GM12872 (cell line): ENCODE results near the gene RPS6KA2.

ENCODE experiments used
- TF ChIP-seq, protein P1 (sequence below): IDR thresholded peaks from 3 replicates; pipeline ENCODE4 v1.5.1; 2011; ENCODE audit warnings: low read depth, mild to moderate bottlenecking, low read length, moderate library complexity; ENCODE audit not compliant: insufficient read depth

Gene RPS6KA2

DNA sequence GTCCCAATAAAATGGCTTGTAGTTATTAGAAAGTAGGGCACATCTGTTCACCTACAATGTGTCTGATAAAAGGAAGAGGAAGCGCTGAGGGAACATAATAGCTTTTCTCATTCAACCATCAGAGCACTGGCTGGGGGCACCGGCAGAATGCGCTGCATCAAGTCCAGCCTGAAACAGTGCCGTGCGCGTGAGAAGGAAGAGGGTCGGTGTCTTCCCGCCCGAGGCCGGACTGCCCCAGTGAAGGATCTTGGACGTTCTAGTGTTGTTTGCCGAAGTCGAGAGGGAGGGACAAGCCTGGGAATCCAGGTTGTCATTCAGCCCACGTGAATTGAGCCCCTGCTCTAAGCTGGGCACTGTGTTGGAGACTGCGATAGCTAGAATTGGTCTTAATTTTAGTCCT, 182.6 kb downstream of the RPS6KA2 start:
- TF ChIP-seq, protein P1, sequence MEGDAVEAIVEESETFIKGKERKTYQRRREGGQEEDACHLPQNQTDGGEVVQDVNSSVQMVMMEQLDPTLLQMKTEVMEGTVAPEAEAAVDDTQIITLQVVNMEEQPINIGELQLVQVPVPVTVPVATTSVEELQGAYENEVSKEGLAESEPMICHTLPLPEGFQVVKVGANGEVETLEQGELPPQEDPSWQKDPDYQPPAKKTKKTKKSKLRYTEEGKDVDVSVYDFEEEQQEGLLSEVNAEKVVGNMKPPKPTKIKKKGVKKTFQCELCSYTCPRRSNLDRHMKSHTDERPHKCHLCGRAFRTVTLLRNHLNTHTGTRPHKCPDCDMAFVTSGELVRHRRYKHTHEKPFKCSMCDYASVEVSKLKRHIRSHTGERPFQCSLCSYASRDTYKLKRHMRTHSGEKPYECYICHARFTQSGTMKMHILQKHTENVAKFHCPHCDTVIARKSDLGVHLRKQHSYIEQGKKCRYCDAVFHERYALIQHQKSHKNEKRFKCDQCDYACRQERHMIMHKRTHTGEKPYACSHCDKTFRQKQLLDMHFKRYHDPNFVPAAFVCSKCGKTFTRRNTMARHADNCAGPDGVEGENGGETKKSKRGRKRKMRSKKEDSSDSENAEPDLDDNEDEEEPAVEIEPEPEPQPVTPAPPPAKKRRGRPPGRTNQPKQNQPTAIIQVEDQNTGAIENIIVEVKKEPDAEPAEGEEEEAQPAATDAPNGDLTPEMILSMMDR, result no peak

DNA sequence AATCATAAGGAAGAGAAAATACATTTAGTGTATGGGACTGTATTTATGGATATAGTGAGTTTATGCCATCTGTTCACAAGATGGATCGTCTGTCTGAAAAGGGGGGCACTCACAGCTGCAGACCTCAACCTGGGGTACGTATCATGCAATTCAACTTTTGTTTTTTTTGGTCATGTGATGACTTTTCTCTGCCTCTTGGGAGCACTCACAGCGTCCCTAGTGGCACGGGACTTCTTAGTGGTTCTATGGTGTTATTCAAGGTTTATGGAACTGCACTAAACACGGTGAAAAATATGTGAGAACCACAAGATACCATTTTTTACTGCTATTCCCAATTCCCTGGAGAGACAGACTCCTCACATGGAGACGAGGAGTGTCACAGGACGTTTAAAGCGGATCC, 183.9 kb downstream of the RPS6KA2 start:
- TF ChIP-seq, protein P1, result peak; percentile 47; the same call in 1 of the 3 replicates

DNA sequence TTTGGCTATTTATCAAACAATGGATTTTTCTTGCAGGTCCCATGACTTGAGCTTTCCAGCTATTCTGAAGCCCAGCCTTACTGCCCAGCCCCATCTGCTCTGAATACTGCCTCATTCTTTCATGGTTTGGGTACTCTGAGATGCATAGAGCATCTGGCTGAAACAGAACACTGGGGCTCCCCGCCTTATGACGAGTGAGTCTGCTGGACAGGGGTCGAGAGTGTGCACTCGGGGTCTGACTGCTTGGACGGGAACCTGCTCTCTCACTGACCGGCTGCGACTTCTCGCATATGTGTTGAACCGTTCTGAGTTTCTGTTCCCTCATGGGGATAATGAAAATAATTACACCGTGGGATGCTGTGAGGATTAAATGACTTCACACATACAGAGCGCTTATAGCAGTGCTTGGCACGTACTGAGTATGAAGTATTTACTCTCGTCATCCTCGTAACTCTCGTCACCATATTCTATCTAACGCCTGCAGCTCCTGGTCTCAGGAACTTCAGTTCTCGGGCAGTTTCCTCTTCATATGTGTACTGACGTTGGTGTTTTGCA, 184.8 kb downstream of the RPS6KA2 start:
- TF ChIP-seq, protein P1, result no peak

DNA sequence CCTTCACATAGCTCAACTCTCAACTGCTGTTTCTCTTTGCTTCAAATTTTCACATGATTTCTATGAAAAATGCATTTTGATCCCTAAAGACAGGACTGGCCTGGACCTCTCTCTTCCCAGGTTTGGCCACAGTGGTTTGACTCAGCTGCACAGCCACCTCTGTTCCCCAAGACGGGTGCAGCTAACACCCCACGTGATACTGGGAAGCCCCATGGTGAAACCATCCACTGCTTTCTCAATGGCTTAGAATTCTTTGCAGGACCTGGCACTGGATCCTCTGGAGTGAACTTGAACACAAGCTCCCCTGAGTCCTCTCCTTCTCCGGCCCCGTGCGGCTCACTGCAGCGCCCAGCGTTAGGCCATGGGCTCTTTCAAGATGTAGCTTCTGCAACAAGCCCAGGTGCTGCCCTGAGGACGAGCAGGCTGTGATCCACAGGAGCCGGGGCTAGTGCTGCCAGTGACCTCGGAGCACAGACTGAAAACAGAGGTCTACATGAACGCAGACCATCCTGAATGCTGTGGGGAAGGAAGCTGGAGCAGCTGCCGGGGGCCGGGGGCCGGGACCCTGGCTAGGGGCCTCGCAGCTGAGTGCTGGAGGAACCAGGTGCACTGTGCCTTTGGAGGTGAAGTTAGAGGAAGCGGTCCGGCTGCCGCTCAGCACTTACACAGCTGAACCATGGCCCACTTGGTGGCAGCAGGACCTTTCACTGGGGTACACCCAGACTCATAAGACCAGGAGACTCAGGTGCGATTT, 185.5 kb downstream of the RPS6KA2 start:
- TF ChIP-seq, protein P1, result no peak

DNA sequence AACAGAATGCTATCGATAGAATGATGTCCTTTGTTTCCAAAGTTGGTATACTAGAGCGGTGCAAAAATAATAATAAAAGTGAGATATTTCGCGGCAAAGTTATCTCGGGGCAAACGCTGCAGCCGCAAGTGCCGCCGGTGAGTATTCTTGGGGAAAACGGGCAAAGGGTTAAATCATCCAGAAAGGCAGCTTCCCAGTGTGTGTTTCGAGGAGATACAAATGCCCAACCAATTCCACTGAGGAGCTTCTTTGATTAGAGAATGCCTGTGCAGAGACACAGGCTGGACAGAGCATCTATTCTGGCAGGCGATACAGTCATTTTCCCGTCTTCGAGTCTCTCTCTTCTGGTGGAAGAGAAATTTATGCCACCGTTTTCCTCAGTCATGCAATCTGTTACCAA, 186.3 kb downstream of the RPS6KA2 start:
- TF ChIP-seq, protein P1, result no peak

DNA sequence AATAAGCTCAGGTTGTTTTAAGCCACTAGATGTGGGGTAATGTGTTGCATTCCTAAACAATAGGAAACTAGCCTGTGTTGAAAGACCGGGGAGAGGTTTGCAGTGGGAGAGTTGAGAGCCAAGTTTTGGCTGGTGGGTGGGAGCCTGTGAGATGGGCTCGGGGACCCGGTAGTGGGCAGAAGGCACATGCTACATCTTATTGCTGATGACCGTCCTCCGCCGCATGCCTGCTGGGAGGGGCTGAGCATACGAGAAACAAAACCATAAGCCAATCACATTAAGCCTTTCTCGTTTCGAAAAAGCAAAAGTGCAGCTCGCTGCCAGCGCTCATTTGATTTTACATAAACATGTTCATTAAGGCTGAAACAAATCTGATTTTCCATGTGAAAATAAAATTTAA, 186.9 kb downstream of the RPS6KA2 start:
- TF ChIP-seq, protein P1, result no peak

DNA sequence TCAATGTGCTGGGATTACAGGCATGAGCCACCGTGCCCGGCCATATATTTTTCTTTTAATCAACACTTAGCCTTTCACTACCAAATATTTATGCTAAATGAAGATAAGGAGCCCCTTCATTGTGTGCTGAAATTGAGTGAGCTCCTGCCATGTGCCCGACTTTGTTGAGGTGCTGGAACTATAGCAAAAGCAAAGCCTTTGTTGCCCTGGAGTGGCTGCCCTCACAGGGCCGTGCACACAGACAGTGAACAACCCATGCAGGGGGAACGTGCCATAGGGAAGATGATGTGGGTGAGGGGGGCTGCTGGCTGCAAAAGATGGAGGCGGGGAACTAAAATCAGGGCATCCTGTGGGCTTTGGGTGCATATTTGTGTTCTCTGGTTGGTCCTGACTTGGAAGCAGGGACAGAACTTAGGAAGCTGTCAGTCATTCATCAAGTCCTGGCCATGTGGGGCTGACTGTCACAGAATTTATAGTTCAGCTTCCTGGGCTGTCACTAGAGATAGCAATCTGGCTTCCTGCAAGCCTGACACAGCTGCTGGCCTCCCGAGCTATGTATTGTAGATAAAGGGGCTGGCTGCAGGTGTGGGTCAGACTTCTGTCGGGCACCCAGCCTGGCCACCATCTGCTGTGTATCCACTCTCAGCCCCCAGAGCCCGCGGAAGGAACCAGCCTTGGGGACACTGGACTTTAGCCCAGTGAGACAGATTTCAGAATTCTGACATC, 187.5 kb downstream of the RPS6KA2 start:
- TF ChIP-seq, protein P1, result no peak
